ENCODE data around the gene MEGF6.

MEGF6 gene

GRCh38 chr1:3441880-3442279 is 169.4 kb downstream of the MEGF6 start:
- no peak for DNase-seq (ENCODE audit: low read depth in 2 of 2)

DNA sequence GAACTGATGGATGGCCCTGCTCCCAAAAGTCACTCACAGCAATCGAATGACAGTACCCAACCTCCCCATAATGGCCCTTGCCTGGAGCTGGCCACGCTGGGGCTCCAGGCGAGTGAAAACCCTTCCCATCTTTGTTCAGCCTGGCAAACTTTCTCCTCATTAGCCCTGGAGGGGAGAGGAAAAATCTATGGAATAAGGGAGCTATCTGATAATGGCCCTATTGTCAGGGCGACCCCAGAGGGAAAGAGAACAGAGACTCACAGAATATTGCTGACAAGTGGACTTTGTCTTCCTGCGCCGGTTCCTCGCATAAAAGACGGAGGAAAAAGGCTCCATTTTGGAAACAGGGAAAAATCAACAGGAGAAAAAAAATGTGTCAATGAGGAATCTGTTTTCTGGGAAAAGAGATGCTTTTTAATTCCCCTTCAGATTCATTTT is 169.9 kb downstream of the MEGF6 start:
- DNase-seq (ENCODE audit: low read depth in 2 of 2), result no peak

GRCh38 chr1:3440711-3441409 is 170.4 kb downstream of the MEGF6 start:
- DNase-seq (ENCODE audit: low read depth in 2 of 2), result no peak

DNA sequence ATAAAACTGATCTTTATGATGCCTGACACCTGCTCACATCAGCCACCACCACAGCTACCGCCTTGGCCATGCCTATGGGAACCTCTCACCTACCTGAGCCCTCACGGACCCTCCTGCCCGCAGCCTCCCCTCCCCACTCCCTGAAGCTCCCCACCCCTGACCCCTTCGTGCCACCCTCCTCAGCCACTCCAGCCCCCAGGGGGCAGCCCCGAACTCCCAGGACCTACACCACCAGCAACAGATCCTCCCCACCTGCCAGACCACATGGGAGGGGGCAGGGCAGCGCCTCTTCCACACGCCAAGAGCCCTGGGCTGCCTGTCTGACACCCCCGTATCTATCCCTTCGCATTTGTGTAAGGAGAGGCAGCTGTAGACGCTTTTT is 171.0 kb downstream of the MEGF6 start:
- no peak for DNase-seq (ENCODE audit: low read depth in 2 of 2)

Measured in fibroblast of skin of left biceps (primary cell).